ENCODE measurements around the gene ATP10B.

- TF ChIP-seq POLR2AphosphoS5 (IDR thresholded peaks at IDR 0.05; ENCODE audit: low read depth, low read length): no peak
- TF ChIP-seq POLR2A (IDR thresholded peaks at IDR 0.05; ENCODE audit: low read depth, low read length): no peak
- no peak for TF ChIP-seq TAF1 (IDR thresholded peaks at IDR 0.05; ENCODE audit: borderline replicate concordance, low read depth, low read length)
These were observed 63.8 kb downstream of the ATP10B start for GRCh38 chr5:160788102-160788660.

Data from GM12892 (cell line).